Activated CD4-positive, alpha-beta T cell treated with anti-CD3 and anti-CD28 coated beads for 48 hours (primary cell): ENCODE data around the gene HIPK2.
"Not testable (repeated sequence)": the region's sequence is repeated elsewhere in the genome, so short reads cannot be mapped to it uniquely, and the experiment has no call there.

ENCODE experiments used
- DNase-seq: peaks from one replicate; pipeline ENCODE4 v3.0.0-alpha.2; 2020

Gene HIPK2

GRCh38 chr7:139691253-139691781, 86.5 kb downstream of the HIPK2 start:
- DNase-seq: no peak

- DNase-seq: no peak
Observed at GRCh38 chr7:139687980-139688632, 89.7 kb downstream of the HIPK2 start.

- no peak for DNase-seq
Observed at GRCh38 chr7:139687211-139687954, 90.4 kb downstream of the HIPK2 start.

- DNase-seq: no peak
Observed at GRCh38 chr7:139683137-139683921, 94.5 kb downstream of the HIPK2 start.

GRCh38 chr7:139682136-139683013, 95.4 kb downstream of the HIPK2 start:
- DNase-seq: peak; percentile 76

GRCh38 chr7:139681812-139682135, 96.0 kb downstream of the HIPK2 start:
- peak; percentile 59 for DNase-seq

GRCh38 chr7:139681463-139681755, 96.4 kb downstream of the HIPK2 start:
- DNase-seq: peak; percentile 21

GRCh38 chr7:139680676-139681462, 96.9 kb downstream of the HIPK2 start:
- peak; percentile 92 for DNase-seq

GRCh38 chr7:139679731-139680594, 97.8 kb downstream of the HIPK2 start:
- no peak for DNase-seq

GRCh38 chr7:139676390-139676789, 101.4 kb downstream of the HIPK2 start:
- DNase-seq: no peak

GRCh38 chr7:139675127-139676125, 102.4 kb downstream of the HIPK2 start:
- DNase-seq: no peak

- DNase-seq: no peak
Observed at GRCh38 chr7:139674752-139675126, 103.1 kb downstream of the HIPK2 start.

- DNase-seq: no peak
Observed at GRCh38 chr7:139674341-139674740, 103.5 kb downstream of the HIPK2 start.

GRCh38 chr7:139673762-139674161, 104.0 kb downstream of the HIPK2 start:
- no peak for DNase-seq

- peak; percentile 55 for DNase-seq
Observed at GRCh38 chr7:139673230-139673629, 104.6 kb downstream of the HIPK2 start.

- no peak for DNase-seq
Observed at GRCh38 chr7:139671967-139672366, 105.8 kb downstream of the HIPK2 start.

- not testable (repeated sequence) for DNase-seq
Observed at GRCh38 chr7:139670662-139671061, 107.1 kb downstream of the HIPK2 start.

GRCh38 chr7:139669106-139670061, 108.4 kb downstream of the HIPK2 start:
- peak; percentile 24 for DNase-seq
